ENCODE data around the gene THTPA. TPM values are rescaled to one million over a fixed set of nuclear protein-coding genes. Genes with fewer than 3 reads are reported as not detected.

The THTPA gene
- total RNA-seq, 1 experiment from 2014 or later: 12.3 TPM

DNA sequence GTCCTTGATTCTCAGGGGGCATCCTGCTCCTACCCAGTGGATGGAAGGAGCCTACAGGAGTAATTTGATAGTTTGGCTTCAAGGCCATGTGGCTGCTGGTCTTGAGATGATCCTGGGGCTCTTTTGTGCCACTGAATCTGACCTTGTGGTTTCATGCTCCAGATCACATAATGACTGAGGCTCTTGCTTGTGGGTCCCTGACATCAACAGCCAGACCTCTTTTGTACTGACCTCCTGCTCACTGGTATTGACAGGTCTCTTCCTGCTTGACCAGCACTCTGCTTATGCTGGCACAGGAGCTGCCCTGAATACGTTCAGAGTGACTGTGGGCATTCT, 45.7 kb downstream of the THTPA start:
- no peak for DNase-seq (ENCODE audit: low spot score)
- intact Hi-C loops (cut with micrococcal nuclease; ENCODE audit: unreplicated experiment): no loop called here
- no TSS peak for BruUV-seq (replicated peaks)
- H3K27ac ChIP-seq (ENCODE audit: low read depth, low read length, poor library complexity, severe bottlenecking): no peak overlapping the region
- H3K27me3 ChIP-seq (replicated peaks; ENCODE audit: insufficient read depth, low read depth, low read length, poor library complexity): no peaks in the 10 kb centered on the region
- TF ChIP-seq, protein P1, sequence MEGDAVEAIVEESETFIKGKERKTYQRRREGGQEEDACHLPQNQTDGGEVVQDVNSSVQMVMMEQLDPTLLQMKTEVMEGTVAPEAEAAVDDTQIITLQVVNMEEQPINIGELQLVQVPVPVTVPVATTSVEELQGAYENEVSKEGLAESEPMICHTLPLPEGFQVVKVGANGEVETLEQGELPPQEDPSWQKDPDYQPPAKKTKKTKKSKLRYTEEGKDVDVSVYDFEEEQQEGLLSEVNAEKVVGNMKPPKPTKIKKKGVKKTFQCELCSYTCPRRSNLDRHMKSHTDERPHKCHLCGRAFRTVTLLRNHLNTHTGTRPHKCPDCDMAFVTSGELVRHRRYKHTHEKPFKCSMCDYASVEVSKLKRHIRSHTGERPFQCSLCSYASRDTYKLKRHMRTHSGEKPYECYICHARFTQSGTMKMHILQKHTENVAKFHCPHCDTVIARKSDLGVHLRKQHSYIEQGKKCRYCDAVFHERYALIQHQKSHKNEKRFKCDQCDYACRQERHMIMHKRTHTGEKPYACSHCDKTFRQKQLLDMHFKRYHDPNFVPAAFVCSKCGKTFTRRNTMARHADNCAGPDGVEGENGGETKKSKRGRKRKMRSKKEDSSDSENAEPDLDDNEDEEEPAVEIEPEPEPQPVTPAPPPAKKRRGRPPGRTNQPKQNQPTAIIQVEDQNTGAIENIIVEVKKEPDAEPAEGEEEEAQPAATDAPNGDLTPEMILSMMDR (conservative IDR thresholded peaks at IDR 0.05; ENCODE audit: low read depth, low read length): no peak
- no peak for TF ChIP-seq EZH2 (IDR thresholded peaks at IDR 0.05; ENCODE audit: borderline replicate concordance, low read depth, low read length, poor library complexity, severe bottlenecking)
- no peak overlapping the region for H3K4me3 ChIP-seq (ENCODE audit: low read depth, low read length, poor library complexity, severe bottlenecking)
- H3K4me1 ChIP-seq (ENCODE audit: insufficient read depth, low read length, poor library complexity, severe bottlenecking): no peaks in the 10 kb centered on the region
- POLR2A ChIA-PET (ENCODE audit: low non-redundant PET): no interaction called here
- no peaks in the 10 kb centered on the region for H3K9me3 ChIP-seq (ENCODE audit: low read depth, low read length, poor library complexity, severe bottlenecking)
- H3K36me3 ChIP-seq (ENCODE audit: insufficient read depth, low read length, poor library complexity, severe bottlenecking): no peaks in the 10 kb centered on the region
- CTCF ChIA-PET: no interaction called here

DNA sequence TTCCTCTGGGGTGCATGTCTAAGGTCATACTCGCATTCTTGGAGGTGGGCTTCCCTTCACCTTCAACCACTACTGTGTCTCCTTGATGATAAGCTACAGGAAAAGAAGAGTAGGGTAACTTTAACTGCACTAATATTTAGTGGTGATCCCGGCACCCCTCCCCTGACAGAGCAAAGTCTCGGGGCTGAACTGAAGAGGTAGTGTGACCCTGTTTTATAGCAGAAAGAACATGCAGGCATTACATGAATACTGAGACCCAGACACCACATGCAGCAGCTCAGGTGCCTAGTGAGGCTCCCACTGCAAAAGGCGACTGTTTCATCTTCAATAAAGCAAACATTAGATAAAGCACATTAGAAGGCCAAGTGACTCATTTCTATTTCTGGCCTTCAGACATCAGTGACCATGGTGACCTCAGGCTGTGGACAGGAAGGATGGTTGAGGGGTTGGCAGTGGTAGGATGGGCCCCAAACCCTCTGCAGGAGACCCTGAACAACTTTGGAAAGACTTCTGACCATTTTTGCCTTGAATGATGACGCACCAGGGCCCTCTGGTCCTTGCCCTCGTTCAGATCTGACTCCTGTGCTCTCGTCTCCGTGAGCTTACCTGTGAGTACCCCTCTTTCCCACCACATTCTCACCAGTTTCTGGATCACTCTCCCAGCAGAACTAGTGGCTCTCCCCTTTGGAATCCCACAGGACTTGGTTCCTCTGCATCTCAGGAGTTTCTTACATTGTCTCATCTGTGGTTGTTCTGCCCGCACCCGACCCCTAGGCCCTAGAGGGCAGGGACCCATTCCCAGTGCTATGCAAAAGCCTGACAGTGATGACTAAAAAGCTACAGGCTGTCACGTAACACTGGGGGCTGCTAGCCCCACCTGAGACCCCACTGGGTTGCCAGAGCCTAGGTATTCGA, 46.4 kb downstream of the THTPA start:
- Histone ChIP-seq H3K4me3 (ENCODE audit: low read depth, low read length, poor library complexity, severe bottlenecking) (no peak overlapping the region), H3K36me3 (ENCODE audit: insufficient read depth, low read length, poor library complexity, severe bottlenecking) (no peaks in the 10 kb centered on the region), H3K27ac (ENCODE audit: low read depth, low read length, poor library complexity, severe bottlenecking) (no peak overlapping the region), H3K27me3 (replicated peaks; ENCODE audit: insufficient read depth, low read depth, low read length, poor library complexity) (no peaks in the 10 kb centered on the region), H3K4me1 (ENCODE audit: insufficient read depth, low read length, poor library complexity, severe bottlenecking) (no peaks in the 10 kb centered on the region), H3K9me3 (ENCODE audit: low read depth, low read length, poor library complexity, severe bottlenecking) (no peaks in the 10 kb centered on the region)
- no TSS peak for BruUV-seq (replicated peaks)
- no peak for DNase-seq (ENCODE audit: low spot score)
- ChIA-PET POLR2A (ENCODE audit: low non-redundant PET) (no interaction called here), CTCF (no interaction called here)
- TF ChIP-seq, protein P1 (conservative IDR thresholded peaks at IDR 0.05; ENCODE audit: low read depth, low read length): no peak
- no peak for TF ChIP-seq EZH2 (IDR thresholded peaks at IDR 0.05; ENCODE audit: borderline replicate concordance, low read depth, low read length, poor library complexity, severe bottlenecking)
- intact Hi-C loops (cut with micrococcal nuclease; ENCODE audit: unreplicated experiment): no loop called here

DNA sequence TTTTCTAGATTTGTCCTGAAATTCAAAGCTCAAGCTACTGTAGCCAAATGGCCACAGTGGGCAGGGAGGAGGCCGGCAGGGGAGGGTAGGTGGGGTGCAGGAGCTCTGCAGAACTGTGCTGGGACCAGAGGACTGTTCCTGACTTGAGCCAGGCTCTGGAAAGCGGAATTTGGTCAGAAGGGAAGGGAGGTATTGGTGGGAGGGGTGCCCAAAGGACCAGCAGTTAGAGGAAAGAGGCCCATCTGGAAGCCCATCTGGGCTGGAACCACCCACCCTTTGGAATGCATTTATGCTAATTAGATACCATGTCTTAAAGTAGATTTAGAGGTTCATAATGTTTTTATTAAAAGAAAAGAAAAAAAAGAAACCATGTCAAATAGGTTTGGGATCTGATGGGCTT, 47.0 kb downstream of the THTPA start:
- Histone ChIP-seq H3K4me1 (ENCODE audit: insufficient read depth, low read length, poor library complexity, severe bottlenecking) (no peaks in the 10 kb centered on the region), H3K9me3 (ENCODE audit: low read depth, low read length, poor library complexity, severe bottlenecking) (no peaks in the 10 kb centered on the region), H3K27ac (ENCODE audit: low read depth, low read length, poor library complexity, severe bottlenecking) (no peak overlapping the region), H3K27me3 (replicated peaks; ENCODE audit: insufficient read depth, low read depth, low read length, poor library complexity) (no peaks in the 10 kb centered on the region), H3K4me3 (ENCODE audit: low read depth, low read length, poor library complexity, severe bottlenecking) (no peak overlapping the region), H3K36me3 (ENCODE audit: insufficient read depth, low read length, poor library complexity, severe bottlenecking) (no peaks in the 10 kb centered on the region)
- no TSS peak for BruUV-seq (replicated peaks)
- intact Hi-C loops (cut with micrococcal nuclease; ENCODE audit: unreplicated experiment): no loop called here
- POLR2A ChIA-PET (ENCODE audit: low non-redundant PET): no interaction called here
- no peak for TF ChIP-seq EZH2 (IDR thresholded peaks at IDR 0.05; ENCODE audit: borderline replicate concordance, low read depth, low read length, poor library complexity, severe bottlenecking)
- TF ChIP-seq, protein P1 (conservative IDR thresholded peaks at IDR 0.05; ENCODE audit: low read depth, low read length): no peak
- CTCF ChIA-PET: no interaction called here
- DNase-seq (ENCODE audit: low spot score): no peak
